Stimulated activated CD8-positive, alpha-beta memory T cell treated with anti-CD3 and anti-CD28 coated beads, Interleukin-2, amount 100 ng/mL, for 48 hours (primary cell): Measurements from ENCODE around the gene CHKA.
A peak's percentile ranks its signal among the peaks of the same experiment; 100 is the strongest.

Source experiments
- DNase-seq, 2 donors: peaks; one replicate each; pipeline ENCODE4 v3.0.0-alpha.2; 2020; ENCODE audit warnings: low read depth in 2 of 2

Gene CHKA

GRCh38 chr11:68031144-68031464 is 90.1 kb downstream of the CHKA start:
- DNase-seq = no peak

- DNase-seq = peak; percentile 90 to 95
These were observed 90.7 kb downstream of the CHKA start, which contains the start of gene NDUFS8 for GRCh38 chr11:68030318-68031143. TSS of gene NDUFS8 (plus strand) at chr11:68030681. CDS start at chr11:68032152, 1,471 bp downstream.

DNA sequence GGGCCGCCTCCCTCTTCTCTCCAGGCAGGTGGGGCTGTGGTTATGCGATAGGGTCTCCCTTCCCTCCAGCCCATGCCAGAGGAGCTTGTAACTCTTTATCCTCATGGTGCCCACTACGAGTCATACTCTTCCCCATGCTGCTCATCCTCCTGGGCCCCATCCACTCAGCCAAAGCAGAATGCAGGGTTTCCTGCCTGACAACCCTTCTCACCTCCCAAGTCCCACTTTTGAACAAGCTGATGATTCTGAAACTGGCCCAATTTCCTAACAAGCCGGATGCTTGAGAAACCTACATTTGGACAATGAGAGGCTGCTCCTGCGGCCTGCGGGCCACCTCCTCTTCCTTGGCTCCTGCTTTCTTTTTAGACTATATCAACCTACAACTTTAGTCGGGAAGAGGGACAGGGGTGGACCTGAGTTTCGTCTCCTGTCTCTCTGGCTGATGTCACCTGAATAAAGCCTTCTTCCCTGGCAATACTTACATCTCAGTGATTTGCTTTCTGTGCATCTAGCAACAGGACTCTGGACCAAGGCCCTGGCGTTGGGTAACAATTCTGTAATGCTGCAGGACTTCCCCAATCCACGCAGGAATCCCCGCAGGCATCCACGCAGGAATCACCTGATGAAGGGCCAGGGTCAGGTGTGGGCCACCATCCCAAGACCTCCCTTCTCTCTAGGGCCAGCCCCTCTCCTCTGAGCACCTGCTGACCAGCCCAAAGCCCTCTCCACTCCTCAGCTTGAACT is 92.2 kb downstream of the CHKA start:
- DNase-seq = no peak

GRCh38 chr11:68027667-68028066 is 93.5 kb downstream of the CHKA start:
- no peak for DNase-seq

DNA sequence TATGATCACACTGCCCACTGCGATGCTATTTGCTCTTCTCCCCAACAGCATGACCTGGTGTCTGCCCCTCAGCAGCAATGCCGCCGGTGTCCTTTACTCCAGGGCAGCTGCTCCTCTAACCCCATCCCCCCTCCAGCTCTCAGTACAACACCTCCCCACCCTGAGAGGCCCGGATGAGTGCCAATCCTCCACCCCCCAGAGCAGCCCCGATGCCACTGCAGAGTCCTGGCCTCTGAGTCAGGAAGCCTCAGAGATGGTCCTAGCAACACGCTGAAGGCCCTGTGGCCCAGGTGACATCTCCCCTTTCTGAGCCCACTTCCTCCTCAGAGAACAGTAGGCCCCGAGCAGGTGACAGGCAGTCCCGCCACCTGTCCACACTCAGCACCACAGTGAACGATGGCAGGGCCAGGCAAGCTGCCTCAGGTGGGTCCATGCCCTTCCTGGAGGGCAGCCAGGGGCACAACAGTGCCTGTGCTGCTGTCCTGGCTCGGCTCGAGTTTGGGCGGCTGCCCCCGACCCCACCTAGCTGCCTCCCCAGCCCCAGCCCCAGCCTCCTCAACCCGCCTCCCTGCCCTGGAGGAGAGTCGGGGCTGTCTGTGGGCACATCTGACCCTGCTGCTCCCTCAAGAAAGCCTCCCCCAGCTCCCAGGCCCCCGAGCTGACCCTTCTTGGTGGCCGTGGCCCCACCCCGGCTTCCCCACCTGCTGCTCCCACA is 94.6 kb downstream of the CHKA start:
- no peak for DNase-seq

- DNase-seq = no peak
These were observed 96.1 kb downstream of the CHKA start for GRCh38 chr11:68025047-68025446.

GRCh38 chr11:68024508-68024907 is 96.7 kb downstream of the CHKA start:
- no peak for DNase-seq

DNA sequence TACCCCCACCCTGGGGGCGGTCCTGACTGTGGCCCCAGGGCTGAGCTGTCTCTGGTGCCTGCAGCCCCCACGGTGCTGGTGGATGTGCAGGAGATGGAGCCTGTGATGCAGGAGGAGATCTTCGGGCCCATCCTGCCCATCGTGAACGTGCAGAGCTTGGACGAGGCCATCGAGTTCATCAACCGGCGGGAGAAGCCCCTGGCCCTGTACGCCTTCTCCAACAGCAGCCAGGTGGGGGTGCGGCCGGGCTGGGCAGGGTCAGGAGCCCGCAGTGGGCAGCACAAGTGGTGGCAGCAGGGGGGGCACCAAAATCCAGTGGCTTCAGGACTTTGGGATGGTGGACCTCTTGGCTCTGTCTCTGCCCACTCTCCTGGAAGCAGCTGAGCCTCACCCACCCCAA is 98.7 kb downstream of the CHKA start:
- DNase-seq = no peak

DNA sequence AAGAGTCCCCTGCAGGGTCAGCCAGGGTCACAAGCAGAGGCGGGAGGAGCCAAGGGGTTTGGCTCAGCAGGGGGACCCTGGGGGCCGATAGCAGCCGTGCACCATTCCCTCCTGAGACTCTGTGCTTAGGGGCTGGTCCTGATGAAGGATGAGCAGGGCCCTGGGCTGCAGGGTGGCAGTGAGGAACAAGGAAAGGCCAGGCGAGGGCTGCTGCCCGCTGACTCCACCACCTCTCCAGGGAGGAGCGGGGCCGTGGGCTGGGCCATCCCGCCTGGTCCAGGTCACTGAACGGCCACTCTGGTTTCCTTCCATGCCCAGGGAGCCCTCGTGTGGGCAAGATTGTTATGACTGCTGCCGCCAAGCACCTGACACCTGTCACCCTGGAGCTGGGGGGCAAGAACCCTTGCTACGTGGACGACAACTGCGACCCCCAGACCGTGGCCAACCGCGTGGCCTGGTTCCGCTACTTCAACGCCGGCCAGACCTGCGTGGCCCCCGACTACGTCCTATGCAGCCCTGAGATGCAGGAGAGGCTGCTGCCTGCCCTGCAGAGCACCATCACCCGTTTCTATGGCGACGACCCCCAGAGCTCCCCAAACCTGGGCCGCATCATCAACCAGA is 99.9 kb downstream of the CHKA start:
- DNase-seq = no peak

DNA sequence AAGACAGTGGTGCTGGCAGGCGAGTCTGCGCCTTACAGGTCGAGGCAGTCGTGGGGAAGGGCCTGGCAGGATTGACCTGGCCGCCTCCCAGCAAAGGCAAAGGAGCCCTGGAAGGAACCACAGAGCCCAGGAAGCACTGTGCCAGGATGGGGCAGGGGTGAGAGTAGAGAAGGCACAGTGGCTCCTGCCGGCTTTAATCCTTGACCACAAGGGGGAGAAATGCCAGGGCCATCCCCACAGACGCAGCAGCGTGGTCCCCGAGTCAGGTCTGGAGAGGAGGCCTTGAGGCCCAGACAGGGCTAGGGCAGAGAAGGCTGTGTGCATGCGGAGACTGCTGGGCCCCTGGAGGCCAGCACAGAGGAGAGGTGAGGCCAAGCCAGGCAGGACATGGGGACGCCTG is 100.6 kb downstream of the CHKA start:
- no peak for DNase-seq

DNA sequence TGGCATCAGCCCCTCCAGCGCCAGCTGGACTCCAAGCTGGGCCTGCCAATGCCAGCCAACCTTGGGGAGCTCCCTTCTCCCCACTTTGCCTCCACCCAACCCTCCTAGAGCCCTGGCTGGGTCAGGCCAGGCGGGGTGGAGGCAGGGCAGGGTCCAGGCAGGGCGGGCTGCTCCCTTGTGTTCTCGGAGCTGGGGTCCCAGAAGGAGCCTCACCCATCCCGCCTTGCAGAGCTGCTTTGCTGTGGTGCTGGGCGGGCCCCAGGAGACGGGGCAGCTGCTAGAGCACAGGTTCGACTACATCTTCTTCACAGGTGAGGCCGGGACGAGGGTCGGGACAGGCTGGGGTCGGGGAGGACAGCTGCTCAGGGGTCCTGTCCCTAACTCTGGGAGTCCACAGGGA is 101.7 kb downstream of the CHKA start:
- DNase-seq = no peak

DNA sequence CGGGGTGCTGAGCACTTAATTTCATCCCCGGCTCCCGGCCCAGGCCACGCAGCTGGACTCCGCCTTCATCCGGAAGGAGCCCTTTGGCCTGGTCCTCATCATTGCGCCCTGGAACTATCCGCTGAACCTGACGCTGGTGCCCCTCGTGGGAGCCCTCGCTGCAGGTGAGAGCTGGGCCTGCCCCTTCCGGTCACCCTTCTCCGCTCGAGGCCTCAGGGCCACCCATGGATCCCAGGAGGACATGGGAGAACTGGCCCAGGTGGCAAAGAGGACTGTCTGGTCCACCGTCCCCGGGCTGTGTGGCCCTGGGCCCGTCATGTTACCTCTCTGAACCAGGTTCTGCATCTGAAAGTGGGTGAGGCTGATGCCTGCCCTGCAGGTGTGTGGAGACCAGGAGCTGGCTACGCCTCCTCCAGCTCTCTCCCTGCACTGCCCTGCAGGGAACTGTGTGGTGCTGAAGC is 102.4 kb downstream of the CHKA start:
- DNase-seq = no peak

GRCh38 chr11:68017980-68018729 is 103.0 kb downstream of the CHKA start:
- no peak for DNase-seq

DNA sequence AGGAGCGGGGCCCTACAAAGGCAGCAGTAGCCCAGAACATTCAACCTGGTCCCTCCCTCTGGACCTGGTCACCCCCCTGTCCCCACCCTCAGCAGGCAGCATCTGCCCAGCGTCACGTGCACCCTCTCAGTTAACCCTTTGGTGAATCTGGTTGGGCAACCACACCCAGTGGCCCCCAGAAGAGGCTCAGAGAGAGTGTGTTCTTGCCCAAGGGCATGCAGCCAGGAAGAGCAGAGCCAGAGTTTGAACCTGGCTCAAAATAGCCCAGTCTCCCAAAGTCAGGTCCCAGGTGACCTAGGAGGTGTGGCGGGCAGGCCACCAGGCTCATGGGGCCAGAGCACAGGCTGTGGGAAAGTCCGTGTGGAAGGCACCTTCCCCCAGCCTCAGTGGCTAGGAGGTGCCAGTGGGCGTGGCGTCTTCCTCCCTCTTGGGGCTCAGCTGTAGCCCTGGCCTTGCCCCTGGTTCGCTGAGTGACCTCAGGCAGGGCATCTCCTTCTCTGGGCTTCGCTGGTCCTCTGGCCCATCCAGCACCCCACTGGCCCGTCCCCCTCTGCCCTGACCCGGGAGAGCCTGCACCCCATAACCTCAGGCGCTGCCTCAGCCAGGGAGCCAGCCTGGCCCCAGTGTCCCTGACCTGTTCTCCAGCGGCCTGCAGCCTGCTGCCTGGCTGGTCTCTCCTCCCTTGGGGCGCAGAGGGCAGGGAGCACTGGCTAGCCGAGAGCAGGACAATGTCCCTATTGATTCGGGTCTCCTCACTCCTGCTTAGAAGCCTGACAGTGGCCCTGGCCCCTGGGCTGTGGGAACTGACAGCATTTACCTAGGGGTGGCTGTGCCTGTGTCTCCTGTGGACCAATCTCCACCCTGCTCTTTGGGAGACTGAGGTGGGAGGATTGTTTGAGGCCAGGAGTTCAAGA is 104.0 kb downstream of the CHKA start:
- no peak for DNase-seq

DNA sequence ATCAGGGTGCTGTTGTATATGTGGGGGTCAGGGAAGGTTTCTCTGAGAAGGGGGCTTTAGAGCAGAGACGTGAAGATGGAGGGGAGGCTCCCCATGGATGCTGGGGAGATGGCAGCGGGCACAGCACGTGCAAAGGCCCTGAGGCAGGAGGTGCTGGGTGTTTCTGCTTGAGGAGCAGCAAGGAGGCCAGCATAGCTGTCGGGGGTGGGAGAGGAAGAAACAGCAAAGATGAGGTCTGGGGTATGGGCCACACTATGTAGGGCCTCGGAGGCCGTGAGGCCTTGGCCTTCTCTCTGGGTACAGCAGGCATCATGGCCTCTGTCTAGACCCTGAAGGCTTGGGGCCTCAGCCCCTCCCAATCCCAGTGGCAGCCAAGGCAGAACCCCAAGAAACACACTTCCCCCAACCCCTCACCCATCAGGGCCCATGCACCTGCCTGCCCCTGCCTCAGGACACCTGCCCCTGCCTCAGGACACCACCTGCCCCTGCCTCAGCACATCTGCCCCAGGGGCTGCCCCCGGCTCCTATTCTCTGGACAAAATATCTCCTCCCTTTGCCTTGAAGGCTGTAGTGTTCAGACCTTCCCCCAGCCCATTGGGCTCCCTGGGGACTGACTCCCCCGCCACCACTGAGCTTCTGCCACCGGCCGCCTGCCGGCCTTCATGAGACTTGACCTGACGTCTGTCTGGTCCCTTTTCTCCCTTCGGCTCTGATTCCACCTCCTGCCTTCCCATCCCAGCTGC is 104.9 kb downstream of the CHKA start:
- DNase-seq = no peak

- DNase-seq = no peak
These were observed 105.7 kb downstream of the CHKA start for GRCh38 chr11:68015467-68015866.

- no peak for DNase-seq
These were observed 106.2 kb downstream of the CHKA start for GRCh38 chr11:68014947-68015447.

- no peak for DNase-seq
These were observed 106.8 kb downstream of the CHKA start for GRCh38 chr11:68014157-68014946.
